ENCODE measurements around the gene ANGPTL8. TPM values are rescaled to one million over a fixed set of nuclear protein-coding genes. Genes with fewer than 3 reads are reported as not detected.

ANGPTL8 gene
- total RNA-seq, 4 donors from 2014 or later: not detected

DNA sequence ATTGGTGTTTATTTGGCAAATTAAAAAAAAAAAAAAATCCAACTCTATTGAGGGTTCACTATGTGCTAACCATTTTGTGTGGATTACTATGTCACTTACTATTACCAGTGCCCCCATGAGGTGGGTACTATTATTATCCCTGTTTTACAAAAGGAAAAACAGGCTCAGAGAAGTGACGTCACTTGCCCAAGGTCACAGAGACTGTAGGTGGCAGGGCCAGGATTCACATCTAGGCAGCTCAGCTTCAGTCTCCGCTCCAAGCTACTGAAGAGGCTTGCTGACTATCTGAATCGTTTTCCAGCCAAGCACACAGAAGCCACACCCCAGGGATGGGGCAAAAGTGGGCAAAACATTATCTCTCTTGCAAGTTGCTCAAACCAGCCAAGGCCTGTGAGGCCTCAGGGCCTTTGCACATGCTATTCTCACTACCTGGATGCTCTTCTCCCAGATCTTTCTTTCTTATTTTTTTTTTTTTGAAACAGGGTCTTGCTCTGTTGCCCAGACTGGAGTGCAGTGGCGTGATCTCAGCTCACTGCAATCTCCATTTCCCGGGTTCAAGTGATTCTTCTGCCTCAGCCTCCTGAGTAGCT, 4.8 kb upstream of the ANGPTL8 start:
- H3K9me3 ChIP-seq: peaks cover 0 to 17% (median 0%) of the 10 kb centered on the region in 4 donors
- no peaks in the 10 kb centered on the region for H3K27me3 ChIP-seq
- H3K27ac ChIP-seq: no peak overlapping the region
- no peaks in the 10 kb centered on the region for H3K4me1 ChIP-seq
- no peak for DNase-seq
- peaks cover 0 to 57% (median 0%) of the 10 kb centered on the region in 3 donors for H3K36me3 ChIP-seq
- H3K4me3 ChIP-seq: no peak overlapping the region
- TF ChIP-seq, protein P1, sequence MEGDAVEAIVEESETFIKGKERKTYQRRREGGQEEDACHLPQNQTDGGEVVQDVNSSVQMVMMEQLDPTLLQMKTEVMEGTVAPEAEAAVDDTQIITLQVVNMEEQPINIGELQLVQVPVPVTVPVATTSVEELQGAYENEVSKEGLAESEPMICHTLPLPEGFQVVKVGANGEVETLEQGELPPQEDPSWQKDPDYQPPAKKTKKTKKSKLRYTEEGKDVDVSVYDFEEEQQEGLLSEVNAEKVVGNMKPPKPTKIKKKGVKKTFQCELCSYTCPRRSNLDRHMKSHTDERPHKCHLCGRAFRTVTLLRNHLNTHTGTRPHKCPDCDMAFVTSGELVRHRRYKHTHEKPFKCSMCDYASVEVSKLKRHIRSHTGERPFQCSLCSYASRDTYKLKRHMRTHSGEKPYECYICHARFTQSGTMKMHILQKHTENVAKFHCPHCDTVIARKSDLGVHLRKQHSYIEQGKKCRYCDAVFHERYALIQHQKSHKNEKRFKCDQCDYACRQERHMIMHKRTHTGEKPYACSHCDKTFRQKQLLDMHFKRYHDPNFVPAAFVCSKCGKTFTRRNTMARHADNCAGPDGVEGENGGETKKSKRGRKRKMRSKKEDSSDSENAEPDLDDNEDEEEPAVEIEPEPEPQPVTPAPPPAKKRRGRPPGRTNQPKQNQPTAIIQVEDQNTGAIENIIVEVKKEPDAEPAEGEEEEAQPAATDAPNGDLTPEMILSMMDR (IDR thresholded peaks at IDR 0.05): no peak
- TF ChIP-seq POLR2A (IDR thresholded peaks at IDR 0.05): no peak

DNA sequence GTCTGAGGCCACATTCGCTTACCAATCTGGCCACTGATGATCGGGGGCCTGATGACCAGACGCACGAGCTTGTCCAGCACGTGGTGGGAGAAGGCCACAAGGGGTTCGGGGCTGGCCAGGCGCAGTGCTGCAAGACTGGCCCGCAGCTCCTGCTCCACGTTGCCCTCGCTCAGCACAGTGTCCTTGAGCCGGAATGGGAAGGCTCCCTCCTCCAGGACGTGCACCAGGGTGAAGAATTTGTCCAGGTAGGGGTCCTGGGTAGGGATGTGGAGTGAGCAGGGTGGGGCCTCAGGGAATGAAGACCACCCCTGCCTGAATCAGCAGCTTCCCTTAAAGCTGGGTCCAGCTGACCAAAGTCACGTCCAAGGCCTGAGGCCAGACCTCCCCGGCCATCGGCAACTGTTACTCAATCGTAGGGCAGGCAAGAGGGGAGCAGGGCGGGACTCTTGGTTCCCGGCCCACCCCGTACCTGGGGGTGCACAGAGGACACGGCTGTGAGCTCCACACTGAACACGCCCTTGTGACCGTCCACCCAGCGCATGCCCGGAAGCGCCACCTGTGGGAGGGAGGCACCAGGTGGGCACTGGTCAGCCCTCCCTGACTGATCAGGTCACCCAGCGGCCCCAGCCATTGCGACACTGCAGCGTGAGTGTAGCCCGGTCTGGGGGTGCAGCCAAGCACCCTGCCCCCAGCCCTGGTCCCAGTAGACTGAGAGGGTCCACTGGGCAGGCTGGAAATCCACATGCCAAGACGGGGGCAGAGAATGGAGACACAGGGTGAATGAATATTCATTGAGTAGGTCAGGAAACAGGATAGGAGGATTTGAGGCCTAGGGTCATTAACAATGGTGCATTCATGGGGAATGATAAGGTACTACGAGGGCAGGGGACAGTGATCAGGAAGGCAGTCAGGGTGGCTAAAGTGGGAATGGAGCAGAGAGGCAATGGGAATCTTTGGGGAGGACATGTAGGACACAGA, 2.8 kb upstream of the ANGPTL8 start:
- H3K4me3 ChIP-seq: no peak overlapping the region
- H3K9me3 ChIP-seq: peaks cover 0 to 19% (median 0%) of the 10 kb centered on the region in 4 donors
- no peak for DNase-seq
- peaks cover 0 to 63% (median 0%) of the 10 kb centered on the region in 3 donors for H3K36me3 ChIP-seq
- no peak for TF ChIP-seq POLR2A (IDR thresholded peaks at IDR 0.05)
- TF ChIP-seq, protein P1 (IDR thresholded peaks at IDR 0.05): no peak
- H3K27me3 ChIP-seq: no peaks in the 10 kb centered on the region
- no peak overlapping the region for H3K27ac ChIP-seq
- no peaks in the 10 kb centered on the region for H3K4me1 ChIP-seq

DNA sequence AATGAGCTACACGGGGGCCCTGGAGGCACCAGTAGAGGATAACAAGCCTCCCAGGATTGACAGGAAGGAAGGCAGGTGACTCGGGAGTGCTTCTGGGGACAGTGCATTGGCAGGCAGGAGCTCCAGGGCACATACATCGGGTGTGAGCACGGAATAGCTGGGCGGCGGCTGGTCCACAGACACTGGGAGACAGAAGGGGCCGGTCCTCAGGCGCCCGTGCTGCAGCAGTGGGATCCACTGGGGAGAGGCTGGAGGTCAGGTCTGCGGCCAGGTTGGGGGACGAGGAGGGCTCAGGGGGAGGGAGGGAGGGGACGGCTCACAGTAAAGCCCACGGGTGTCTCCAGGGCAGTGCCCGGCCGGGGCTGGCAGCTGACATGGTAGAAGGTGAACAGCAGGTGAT, 2.1 kb upstream of the ANGPTL8 start:
- Histone ChIP-seq H3K27ac (no peak overlapping the region), H3K4me3 (no peak overlapping the region), H3K36me3 (peaks cover 0 to 59% (median 0%) of the 10 kb centered on the region in 3 donors), H3K4me1 (no peaks in the 10 kb centered on the region), H3K27me3 (no peaks in the 10 kb centered on the region), H3K9me3 (peaks cover 0 to 19% (median 0%) of the 10 kb centered on the region in 4 donors)
- no peak for DNase-seq
- TF ChIP-seq POLR2A (IDR thresholded peaks at IDR 0.05): no peak
- TF ChIP-seq, protein P1 (IDR thresholded peaks at IDR 0.05): no peak

DNA sequence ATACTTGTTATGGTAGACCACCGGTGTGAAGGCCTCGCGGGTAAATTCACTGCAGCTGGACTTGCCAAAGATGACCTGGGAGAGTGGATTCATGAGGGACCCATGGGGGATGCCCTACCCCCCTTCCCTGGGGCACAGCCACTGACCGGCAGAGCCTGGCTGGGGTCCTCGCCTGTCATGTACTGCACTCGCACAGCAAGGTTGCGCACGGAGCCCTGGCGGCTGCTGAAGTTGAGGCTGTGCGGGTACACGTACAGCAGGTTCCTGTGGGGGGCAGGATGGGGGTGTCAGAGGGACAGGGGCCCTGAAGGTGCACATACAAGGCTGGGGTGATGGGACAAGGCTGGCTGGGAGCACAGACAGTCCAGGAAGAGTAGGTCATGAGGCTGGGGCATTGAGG, 1.4 kb upstream of the ANGPTL8 start:
- DNase-seq: no peak
- peaks cover 0 to 60% (median 0%) of the 10 kb centered on the region in 3 donors for H3K36me3 ChIP-seq
- no peaks in the 10 kb centered on the region for H3K27me3 ChIP-seq
- TF ChIP-seq, protein P1 (IDR thresholded peaks at IDR 0.05): no peak
- TF ChIP-seq POLR2A (IDR thresholded peaks at IDR 0.05): no peak
- H3K4me3 ChIP-seq: no peak overlapping the region
- H3K4me1 ChIP-seq: peaks cover 0 to under 1% (median 0%) of the 10 kb centered on the region in 4 donors
- H3K27ac ChIP-seq: no peak overlapping the region
- H3K9me3 ChIP-seq: peaks cover 0 to 19% (median 0%) of the 10 kb centered on the region in 4 donors

DNA sequence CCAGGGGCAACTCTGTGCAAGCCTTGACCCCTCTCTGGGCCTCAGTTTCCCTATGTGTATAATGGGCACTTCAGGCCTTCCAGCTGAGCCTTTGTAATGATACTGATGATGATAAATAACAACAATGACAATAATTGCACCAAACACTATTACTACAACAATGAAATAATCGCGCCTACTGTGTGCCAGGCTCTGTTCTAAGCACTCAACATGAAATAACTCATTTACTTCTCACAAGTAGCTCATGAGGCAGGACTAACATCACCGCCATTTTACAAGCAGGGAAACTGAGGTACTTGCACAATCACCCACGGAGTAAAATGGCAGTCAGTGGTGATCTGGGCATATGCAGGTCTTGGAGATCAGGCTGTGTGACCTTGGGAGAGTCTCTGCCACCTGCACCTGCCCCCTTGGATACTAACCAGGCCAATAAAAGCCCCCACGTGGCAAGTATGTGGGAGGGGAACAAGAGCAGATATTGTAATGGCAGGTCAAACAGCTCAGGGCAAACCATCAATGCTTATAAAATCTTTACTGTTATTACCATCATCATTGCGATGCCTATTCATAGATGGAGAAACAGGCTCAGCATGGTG, 540 bp upstream of the ANGPTL8 start:
- DNase-seq: no peak
- H3K36me3 ChIP-seq: peaks cover 0 to 58% (median 0%) of the 10 kb centered on the region in 3 donors
- no peak overlapping the region for H3K4me3 ChIP-seq
- peaks cover 0 to 8% (median 2%) of the 10 kb centered on the region in 4 donors for H3K4me1 ChIP-seq
- peaks cover 0 to 19% (median 0%) of the 10 kb centered on the region in 4 donors for H3K9me3 ChIP-seq
- no peaks in the 10 kb centered on the region for H3K27me3 ChIP-seq
- TF ChIP-seq, protein P1 (IDR thresholded peaks at IDR 0.05): no peak
- no peak for TF ChIP-seq POLR2A (IDR thresholded peaks at IDR 0.05)
- H3K27ac ChIP-seq: no peak overlapping the region
